HepG2 (cell line): Measurements from ENCODE around the gene SLC22A23. TPM values are rescaled to one million over a fixed set of nuclear protein-coding genes. Genes with fewer than 3 reads are reported as not detected.

Source experiments
- CBX1 ChIP-seq: IDR thresholded peaks from one replicate; pipeline ENCODE4 v1.6.1; 2016; ENCODE audit warnings: antibody characterized with exemption, low read depth
- ERF ChIP-seq: IDR thresholded peaks from 2 replicates; pipeline ENCODE4 v1.6.1; 2018; ENCODE audit warnings: missing biosample characterization, missing genetic modification reagents
- GABPB1 ChIP-seq: IDR thresholded peaks from 2 replicates; pipeline ENCODE4 v1.6.1; 2016; ENCODE audit warnings: mild to moderate bottlenecking, missing genetic modification reagents, moderate library complexity, missing compliant biosample characterization
- HIVEP1 ChIP-seq: sonication (generic); formaldehyde crosslinking; IDR thresholded peaks from 2 replicates; pipeline ENCODE4 v1.4.0; 2020; ENCODE audit warnings: mild to moderate bottlenecking, missing genetic modification reagents
- HNRNPLL ChIP-seq: fragments of 200-400 bp; formaldehyde crosslinking; IDR thresholded peaks from 2 replicates; pipeline ENCODE4 v1.6.1; 2017; ENCODE audit warnings: mild to moderate bottlenecking, low read depth, low read length; ENCODE audit not compliant: poor library complexity, severe bottlenecking
- LRRFIP1 ChIP-seq: sonication (generic); formaldehyde crosslinking; conservative IDR thresholded peaks from 2 replicates; pipeline ENCODE4 v1.4.0; 2020; ENCODE audit warnings: missing genetic modification reagents
- MNT ChIP-seq: fragments of 450-650 bp; IDR thresholded peaks from 2 replicates; pipeline ENCODE4 v1.6.1; 2016
- NCOR1 ChIP-seq: fragments of 200-600 bp; sonication (generic); IDR thresholded peaks from 2 replicates; pipeline ENCODE4 v1.7.0; 2017; ENCODE audit warnings: antibody characterized with exemption, low read length, borderline replicate concordance
- PHF20 ChIP-seq: sonication (generic); formaldehyde crosslinking; IDR thresholded peaks from 2 replicates; pipeline ENCODE4 v1.5.0; 2020; ENCODE audit warnings: mild to moderate bottlenecking, missing genetic modification reagents
- POGZ ChIP-seq: sonication (generic); formaldehyde crosslinking; IDR thresholded peaks from 2 replicates; pipeline ENCODE4 v1.4.0; 2020; ENCODE audit warnings: mild to moderate bottlenecking, missing genetic modification reagents
- PRPF4 ChIP-seq: fragments of 200-400 bp; formaldehyde crosslinking; IDR thresholded peaks from 2 replicates; pipeline ENCODE4 v1.6.1; 2016; ENCODE audit warnings: low read length, low read depth; ENCODE audit not compliant: poor library complexity, severe bottlenecking
- RBAK ChIP-seq: sonication (generic); formaldehyde crosslinking; IDR thresholded peaks from 2 replicates; pipeline ENCODE4 v1.5.1; 2020; ENCODE audit warnings: mild to moderate bottlenecking, missing genetic modification reagents
- ZBTB38 ChIP-seq: sonication (generic); formaldehyde crosslinking; IDR thresholded peaks from 2 replicates; pipeline ENCODE4 v1.5.1; 2020; ENCODE audit warnings: mild to moderate bottlenecking, missing genetic modification reagents
- ZBTB8A ChIP-seq: sonication (generic); formaldehyde crosslinking; IDR thresholded peaks from 2 replicates; pipeline ENCODE4 v1.4.0; 2020; ENCODE audit warnings: mild to moderate bottlenecking, low read depth, missing genetic modification reagents, borderline replicate concordance
- ZFY ChIP-seq: sonication (generic); formaldehyde crosslinking; IDR thresholded peaks from 2 replicates; pipeline ENCODE4 v1.4.0; 2020; ENCODE audit warnings: missing genetic modification reagents
- ZNF251 ChIP-seq: sonication (generic); formaldehyde crosslinking; IDR thresholded peaks from 2 replicates; pipeline ENCODE4 v1.9.0; 2021; ENCODE audit warnings: mild to moderate bottlenecking, missing genetic modification reagents
- ZNF264 ChIP-seq: sonication (generic); formaldehyde crosslinking; IDR thresholded peaks from 2 replicates; pipeline ENCODE4 v1.4.0; 2020; ENCODE audit warnings: missing genetic modification reagents
- ZNF652 ChIP-seq: IDR thresholded peaks from 2 replicates; pipeline ENCODE4 v1.6.1; 2016; ENCODE audit warnings: low read depth, borderline replicate concordance
- polyA plus RNA-seq, 8 experiments: library from polyadenylated mRNA; depleted of rRNA in 3 of 8; stranded (reverse) in 7 of 8; unstranded in 1 of 8; fragments of >200 nt; fragmentation: Illumina TruSeq in 4 of 8; extraction: Trizol in 4 of 8; gene quantifications; 2 replicates each; pipeline versions ENCODE4 v1.2.1 to v1.2.3, GENCODE V29; 2011 to 2016; ENCODE audit warnings: low read depth in 4 of 8, missing spikeins in 1 of 8, mixed read lengths in 1 of 8; ENCODE audit not compliant: insufficient read depth in 1 of 8
- total RNA-seq, 5 experiments: library from RNA; depleted of rRNA; stranded (reverse); fragments of >200 nt; fragmentation: Illumina TruSeq; extraction: Trizol; gene quantifications; 2 replicates each; pipeline ENCODE4 v1.2.3, GENCODE V29; 2016; ENCODE audit warnings: low read depth in 1 of 5
- TF ChIP-seq, protein P1 (sequence below), 2 experiments: fragments of 450-650 bp in 1 of 2; sonication (generic) in 1 of 2; formaldehyde crosslinking; IDR thresholded peaks; 2 replicates each; pipeline versions ENCODE4 v1.5.0 to v1.8.0; 2020 to 2022; ENCODE audit warnings: mild to moderate bottlenecking in 1 of 2, missing genetic modification reagents in 1 of 2
- TF ChIP-seq, protein P2 (sequence below): sonication (generic); formaldehyde crosslinking; IDR thresholded peaks from 2 replicates; pipeline ENCODE4 v1.5.1; 2020; ENCODE audit warnings: mild to moderate bottlenecking, missing genetic modification reagents, moderate library complexity

SLC22A23 gene
- total and polyA plus RNA-seq, 2 of the 13 experiments (the other 11 are each of a cell fraction or from before 2014, with no cell fraction given), result 11.8 to 17.5 TPM

GRCh38 chr6:3370361-3371221, 86.3 kb downstream of the SLC22A23 start (continued):
- TF ChIP-seq, protein P1, sequence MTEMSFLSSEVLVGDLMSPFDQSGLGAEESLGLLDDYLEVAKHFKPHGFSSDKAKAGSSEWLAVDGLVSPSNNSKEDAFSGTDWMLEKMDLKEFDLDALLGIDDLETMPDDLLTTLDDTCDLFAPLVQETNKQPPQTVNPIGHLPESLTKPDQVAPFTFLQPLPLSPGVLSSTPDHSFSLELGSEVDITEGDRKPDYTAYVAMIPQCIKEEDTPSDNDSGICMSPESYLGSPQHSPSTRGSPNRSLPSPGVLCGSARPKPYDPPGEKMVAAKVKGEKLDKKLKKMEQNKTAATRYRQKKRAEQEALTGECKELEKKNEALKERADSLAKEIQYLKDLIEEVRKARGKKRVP (CRISPR knock-in tag; IDR thresholded peaks at IDR 0.05), result no peak; a peak in 1 of 4 replicates
- TF ChIP-seq ZFY (CRISPR knock-in tag) (peak; percentile 57; the same call in 1 of the 2 replicates), HIVEP1 (CRISPR knock-in tag) (peak; percentile 96), RBAK (CRISPR knock-in tag) (no peak; the same call in 1 of the 2 replicates), MNT (no peak), PHF20 (CRISPR knock-in tag) (peak; percentile 46; the same call in 1 of the 2 replicates), ZBTB38 (peak; percentile 99), ZNF264 (CRISPR knock-in tag) (peak; percentile 60), NCOR1 (peak; percentile 89; the same call in 1 of the 2 replicates), PRPF4 (no peak), POGZ (CRISPR knock-in tag) (peak; percentile 91), ERF (CRISPR knock-in tag) (peak; percentile 96), GABPB1 (CRISPR knock-in tag) (peak; percentile 76), ZBTB8A (CRISPR knock-in tag) (no peak), ZNF251 (CRISPR knock-in tag) (peak; percentile 28; the same call in 1 of the 2 replicates), LRRFIP1 (CRISPR knock-in tag) (no peak; the same call in 1 of the 2 replicates), ZNF652 (peak; percentile 62; the same call in 1 of the 2 replicates), HNRNPLL (peak; percentile 50), CBX1 (no peak)
- TF ChIP-seq, protein P2, sequence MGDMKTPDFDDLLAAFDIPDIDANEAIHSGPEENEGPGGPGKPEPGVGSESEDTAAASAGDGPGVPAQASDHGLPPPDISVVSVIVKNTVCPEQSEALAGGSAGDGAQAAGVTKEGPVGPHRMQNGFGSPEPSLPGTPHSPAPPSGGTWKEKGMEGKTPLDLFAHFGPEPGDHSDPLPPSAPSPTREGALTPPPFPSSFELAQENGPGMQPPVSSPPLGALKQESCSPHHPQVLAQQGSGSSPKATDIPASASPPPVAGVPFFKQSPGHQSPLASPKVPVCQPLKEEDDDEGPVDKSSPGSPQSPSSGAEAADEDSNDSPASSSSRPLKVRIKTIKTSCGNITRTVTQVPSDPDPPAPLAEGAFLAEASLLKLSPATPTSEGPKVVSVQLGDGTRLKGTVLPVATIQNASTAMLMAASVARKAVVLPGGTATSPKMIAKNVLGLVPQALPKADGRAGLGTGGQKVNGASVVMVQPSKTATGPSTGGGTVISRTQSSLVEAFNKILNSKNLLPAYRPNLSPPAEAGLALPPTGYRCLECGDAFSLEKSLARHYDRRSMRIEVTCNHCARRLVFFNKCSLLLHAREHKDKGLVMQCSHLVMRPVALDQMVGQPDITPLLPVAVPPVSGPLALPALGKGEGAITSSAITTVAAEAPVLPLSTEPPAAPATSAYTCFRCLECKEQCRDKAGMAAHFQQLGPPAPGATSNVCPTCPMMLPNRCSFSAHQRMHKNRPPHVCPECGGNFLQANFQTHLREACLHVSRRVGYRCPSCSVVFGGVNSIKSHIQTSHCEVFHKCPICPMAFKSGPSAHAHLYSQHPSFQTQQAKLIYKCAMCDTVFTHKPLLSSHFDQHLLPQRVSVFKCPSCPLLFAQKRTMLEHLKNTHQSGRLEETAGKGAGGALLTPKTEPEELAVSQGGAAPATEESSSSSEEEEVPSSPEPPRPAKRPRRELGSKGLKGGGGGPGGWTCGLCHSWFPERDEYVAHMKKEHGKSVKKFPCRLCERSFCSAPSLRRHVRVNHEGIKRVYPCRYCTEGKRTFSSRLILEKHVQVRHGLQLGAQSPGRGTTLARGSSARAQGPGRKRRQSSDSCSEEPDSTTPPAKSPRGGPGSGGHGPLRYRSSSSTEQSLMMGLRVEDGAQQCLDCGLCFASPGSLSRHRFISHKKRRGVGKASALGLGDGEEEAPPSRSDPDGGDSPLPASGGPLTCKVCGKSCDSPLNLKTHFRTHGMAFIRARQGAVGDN (CRISPR knock-in tag), result peak; percentile 100
